SKM-1 (cell line): ENCODE measurements around the gene NFYC.
A peak's percentile ranks its signal among the peaks of the same experiment; 100 is the strongest.

Experiments used
- DNase-seq: peaks from one replicate; lab custom pipeline; 2025; ENCODE audit not compliant: unreplicated experiment; lab: John Stamatoyannopoulos, UW

NFYC gene

GRCh38 chr1:40691538-40692428 lies at the start of gene NFYC:
TSS of gene NFYC (plus strand) at chr1:40691704. CDS start at chr1:40738844, 47,140 bp downstream.
- DNase-seq = peak; percentile 96

DNA sequence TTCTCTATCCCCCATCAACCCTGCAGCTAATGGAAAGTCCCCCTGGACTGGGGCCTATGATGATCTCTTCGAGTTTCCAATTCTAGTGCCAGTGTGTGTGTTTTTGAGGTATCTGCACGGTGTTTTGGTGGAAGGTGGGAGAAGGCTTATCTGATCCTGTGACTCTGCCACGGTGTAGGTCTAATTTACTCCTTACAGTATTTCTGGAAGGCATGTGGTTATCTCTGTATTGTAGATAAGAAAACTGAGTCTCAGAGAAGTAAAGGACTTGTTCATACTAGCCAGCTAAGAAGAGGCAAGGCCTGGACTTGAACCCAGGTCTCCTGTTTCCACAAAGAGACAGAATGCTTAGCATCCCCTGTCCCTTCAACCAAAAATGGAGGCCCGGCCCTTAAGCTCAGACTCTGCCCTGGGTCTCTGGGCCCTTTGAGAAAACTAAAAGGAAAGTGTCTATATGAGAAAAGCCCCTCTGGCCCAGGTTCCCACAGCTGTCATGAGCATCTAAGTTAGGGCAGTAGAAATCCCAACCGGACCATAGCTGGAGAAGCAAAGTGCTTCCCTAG lies 46.3 kb upstream of the NFYC start:
- no peak for DNase-seq

DNA sequence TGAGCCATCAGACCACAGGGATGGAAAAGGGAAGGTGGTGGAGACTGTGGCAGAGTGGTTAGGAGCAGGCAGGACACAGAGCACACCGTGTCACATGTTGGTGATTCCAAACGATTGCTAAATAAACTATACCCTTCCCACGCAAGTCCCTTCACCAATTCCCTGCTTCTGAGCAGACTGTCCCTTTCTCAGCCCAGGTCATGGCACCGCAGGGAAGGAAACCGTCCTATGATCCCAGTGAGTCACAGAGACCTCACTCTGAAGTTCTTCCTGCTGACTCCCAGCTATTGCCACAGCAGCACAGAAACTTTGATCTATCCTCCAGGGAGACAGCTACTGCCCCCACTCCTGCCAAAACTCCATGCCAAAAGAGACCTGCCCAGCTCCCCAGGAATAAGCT lies 45.2 kb upstream of the NFYC start:
- DNase-seq = no peak

- no peak for DNase-seq
Measured at GRCh38 chr1:40648200-40648599, 43.3 kb upstream of the NFYC start.

DNA sequence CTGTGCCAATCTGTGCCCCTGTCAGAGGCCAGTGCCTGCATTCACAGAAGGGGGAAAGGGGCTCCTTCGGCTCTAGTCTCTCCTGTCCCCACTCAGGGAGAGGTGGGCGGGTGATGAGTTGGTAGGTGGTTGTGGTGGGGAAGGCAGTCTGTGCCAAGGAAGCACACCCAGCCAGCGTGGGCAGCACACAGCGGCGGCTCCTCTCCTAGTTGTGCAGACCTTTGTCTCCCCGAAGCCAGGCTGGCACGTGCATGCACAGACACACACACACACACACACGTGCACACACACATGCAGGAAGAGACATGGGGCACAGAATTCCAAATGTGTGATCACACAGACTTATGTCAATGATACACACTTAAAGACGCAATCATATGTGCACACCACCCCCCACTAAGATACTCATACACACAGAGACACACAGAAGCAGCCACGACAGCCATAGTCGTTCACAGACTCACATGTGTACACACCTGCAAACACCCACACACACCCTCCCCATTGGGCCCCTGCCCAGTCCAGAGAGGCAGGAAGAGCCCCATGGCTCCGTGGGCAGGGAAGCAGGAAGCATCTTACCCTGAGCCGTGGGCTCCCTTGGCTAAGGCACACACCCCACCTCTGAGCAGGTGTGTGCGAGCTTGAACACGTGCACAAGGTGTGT lies 42.4 kb upstream of the NFYC start:
- no peak for DNase-seq

DNA sequence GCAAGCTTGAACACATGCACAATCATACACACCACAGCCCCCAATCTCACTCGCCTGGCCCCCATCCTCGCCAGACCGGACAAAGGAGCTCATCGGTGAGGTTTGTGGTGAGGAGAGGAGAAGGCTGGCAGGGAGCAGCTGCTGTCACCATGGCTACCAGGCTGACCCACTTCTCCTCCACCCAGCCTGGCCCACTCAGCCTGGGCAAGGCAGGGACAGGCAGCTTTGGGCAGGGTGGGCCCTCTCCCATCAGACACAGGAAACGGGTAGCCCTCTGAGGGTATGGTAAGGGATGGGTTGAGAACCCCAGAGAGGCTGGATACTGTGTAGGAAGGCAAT lies 41.9 kb upstream of the NFYC start:
- DNase-seq = no peak

- no peak for DNase-seq
Measured at GRCh38 chr1:40650075-40650474, 41.4 kb upstream of the NFYC start.

GRCh38 chr1:40651138-40651857 lies 40.2 kb upstream of the NFYC start:
- DNase-seq = no peak

DNA sequence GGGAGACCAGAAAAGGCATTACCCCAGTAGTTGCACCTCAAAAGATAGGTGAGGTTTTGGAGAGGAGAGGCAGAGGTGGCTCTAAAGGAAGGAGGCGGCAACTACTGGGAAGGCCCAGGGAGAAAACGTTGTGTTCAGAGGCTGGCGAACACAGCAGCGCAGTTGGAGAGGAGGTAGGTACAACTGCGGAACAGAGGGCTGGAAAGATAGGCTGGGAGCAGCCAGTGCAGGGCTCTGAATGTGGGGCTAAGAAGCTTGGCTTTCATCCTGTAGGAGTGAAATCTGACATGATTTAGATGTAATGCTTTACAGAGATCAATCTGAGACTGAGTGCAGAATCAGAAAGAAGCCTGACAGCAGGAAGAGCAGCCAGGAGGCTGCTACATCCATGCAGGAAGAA lies 39.0 kb upstream of the NFYC start:
- DNase-seq = no peak

DNA sequence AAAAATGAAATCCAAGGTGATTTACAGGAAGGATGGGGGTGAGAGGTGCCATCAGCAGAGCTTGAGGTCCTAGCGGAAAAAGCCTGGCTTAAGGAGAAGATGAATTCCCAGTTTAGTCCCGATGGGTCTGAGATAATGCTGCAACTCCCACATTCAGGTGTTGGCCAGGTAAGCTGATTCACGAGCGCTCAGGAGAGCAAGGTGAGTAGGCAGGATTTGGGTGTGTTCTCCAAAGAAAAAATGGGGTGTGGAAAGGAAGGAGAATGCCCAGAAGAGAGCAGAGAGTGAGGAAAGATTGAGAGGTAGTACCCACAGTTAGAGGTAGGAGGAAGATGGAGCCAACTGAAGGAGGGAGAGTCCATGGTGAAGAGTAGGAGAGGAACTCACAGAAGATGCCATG lies 38.5 kb upstream of the NFYC start:
- no peak for DNase-seq

GRCh38 chr1:40653851-40654537 lies 37.5 kb upstream of the NFYC start:
- DNase-seq = no peak

GRCh38 chr1:40657046-40657445 lies 34.5 kb upstream of the NFYC start:
- DNase-seq = no peak

GRCh38 chr1:40658751-40659648 lies 32.5 kb upstream of the NFYC start:
- DNase-seq = no peak

DNA sequence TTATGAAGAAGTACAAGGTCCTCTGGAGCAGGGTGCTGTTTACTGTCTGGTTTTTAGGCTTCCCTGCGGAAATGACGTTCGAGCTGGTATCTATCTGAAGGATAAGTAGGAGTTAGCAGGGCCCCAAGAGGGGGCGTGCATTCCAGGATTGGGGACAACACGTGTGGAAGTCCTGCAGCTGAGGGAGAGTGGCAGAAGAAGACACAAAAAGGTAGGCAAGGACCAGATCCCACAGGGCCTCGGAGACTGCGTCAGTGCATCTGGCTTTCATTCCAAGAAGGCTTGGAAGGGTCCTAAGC lies 31.9 kb upstream of the NFYC start:
- DNase-seq = no peak

DNA sequence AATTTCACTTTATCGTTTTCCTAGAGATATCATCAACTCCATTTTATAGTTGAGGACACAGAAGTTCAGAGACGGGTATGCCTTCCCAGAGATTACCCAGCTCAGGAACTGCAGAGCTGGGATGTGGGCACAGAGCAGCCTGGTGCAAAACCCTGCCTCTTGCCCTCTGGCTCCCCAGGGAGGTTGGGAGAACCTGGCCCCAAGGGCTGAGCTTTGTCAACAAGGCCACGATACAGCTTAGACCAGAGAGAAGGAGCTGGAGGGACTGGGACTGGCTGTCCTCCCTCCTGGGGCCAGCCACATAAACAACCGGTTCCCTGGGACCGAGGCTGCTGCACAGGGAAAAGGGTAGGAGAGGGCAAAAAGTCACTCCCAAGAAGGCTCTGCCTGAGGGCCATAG lies 29.8 kb upstream of the NFYC start:
- DNase-seq = no peak

- DNase-seq = no peak
Measured at GRCh38 chr1:40662151-40662550, 29.4 kb upstream of the NFYC start.

DNA sequence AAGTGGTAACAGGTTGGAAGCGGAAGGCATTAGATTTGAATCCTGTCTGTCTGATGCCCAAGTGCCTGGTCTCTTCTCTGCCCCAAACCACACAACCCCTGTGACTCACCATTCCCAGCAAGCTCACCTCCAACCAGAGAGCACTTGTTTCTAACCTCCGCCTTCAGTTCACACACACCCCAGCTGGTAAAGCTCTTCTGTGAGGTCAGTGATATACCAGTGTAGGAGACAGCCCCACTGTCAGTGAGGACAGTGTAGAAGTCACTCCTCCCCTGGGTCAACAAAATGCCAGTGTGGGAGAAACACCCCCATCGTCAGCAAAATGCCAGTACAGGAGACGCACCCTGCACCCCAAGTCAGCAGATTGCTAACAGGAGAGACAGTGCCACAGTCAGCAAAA lies 28.6 kb upstream of the NFYC start:
- no peak for DNase-seq

DNA sequence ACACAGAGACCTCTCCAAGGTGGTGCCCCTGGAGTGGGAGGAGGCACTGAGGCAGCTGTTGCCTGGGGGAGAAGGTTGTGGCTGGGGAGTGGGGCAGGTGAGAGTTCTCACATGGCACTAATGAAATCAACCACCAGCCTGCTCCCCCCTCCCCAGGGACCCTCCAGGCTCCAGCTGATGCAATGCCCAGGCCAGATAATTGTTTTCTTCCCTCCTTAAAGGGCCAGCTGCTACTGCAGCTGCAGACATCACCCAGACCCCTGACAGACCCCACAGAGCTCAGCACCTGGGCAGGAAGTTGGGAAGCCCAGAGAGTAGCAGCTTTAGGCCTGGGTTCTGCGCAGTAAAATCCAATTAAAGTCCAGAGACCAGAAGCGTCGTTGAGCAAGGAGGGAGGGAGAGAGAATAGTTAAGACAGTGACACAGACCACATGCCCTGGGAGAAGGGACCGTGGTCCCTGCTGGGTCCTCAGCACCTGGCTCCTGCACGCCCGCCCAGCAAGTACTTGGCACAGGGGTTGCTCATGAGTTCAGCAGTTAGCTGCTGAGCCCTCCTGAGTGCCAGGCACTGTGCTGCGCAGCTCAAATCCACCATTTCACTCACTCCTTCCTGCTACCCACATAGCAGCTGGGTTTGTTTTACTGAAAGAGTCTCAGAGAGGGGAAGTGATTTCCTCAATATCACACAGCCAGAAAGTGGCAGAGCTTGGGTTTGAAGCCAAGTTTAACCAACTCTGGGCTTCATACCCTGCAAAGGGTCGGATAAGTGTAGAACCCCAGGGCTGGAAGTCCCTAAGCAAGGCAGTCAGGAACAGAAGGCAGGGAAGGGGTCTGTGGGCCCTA lies 28.0 kb upstream of the NFYC start:
- DNase-seq = no peak

DNA sequence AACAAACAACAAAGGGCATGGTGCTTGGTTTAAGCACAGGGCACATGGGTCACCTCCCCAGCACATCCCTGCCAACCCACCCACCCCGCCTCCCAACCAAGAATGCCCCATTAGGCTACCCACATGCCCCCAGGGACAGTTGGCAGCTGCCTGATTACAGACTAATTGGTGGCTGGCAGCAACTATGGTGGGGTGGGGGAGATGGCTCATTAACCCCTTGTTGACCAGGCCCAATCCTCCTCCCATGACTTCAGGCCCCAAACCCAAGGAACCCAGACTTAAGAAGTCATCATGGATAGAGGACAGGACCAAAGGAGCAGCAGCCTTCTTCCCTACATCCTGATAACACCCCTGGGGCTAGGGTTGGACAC lies 27.4 kb upstream of the NFYC start:
- no peak for DNase-seq
